Large intestine (tissue), 3 donors: Measurements from ENCODE around the gene A1BG. TPM values are rescaled to one million over a fixed set of nuclear protein-coding genes. Genes with fewer than 3 reads are reported as not detected.
A peak's percentile ranks its signal among the peaks of the same experiment; 100 is the strongest.

ENCODE experiments used
- DNase-seq, 2 donors: peaks; one replicate each; pipeline versions ENCODE4 v3.0.0 to v3.0.0-alpha.2; 2013
- H3K27ac ChIP-seq: one replicate; pipeline ENCODE4 v1.5.1; 2013; ENCODE audit warnings: low read length
- H3K27me3 ChIP-seq: 2 replicates; pipeline ENCODE4 v1.6.1; 2013; ENCODE audit warnings: low read length; ENCODE audit not compliant: control insufficient read depth, insufficient read depth
- H3K36me3 ChIP-seq: 2 replicates; pipeline ENCODE4 v1.6.1; 2013; ENCODE audit warnings: low read length; ENCODE audit not compliant: control insufficient read depth, insufficient read depth
- H3K4me1 ChIP-seq: one replicate; pipeline ENCODE4 v1.6.1; 2013; ENCODE audit warnings: low read length; ENCODE audit not compliant: control insufficient read depth, insufficient read depth
- H3K4me3 ChIP-seq: one replicate; pipeline ENCODE4 v1.5.1; 2013; ENCODE audit warnings: low read length
- H3K9me3 ChIP-seq: one replicate; pipeline ENCODE4 v1.6.1; 2013; ENCODE audit warnings: mild to moderate bottlenecking, low read depth, low read length, moderate library complexity; ENCODE audit not compliant: control insufficient read depth
- WGBS: methylation state at CpG from one replicate; pipeline ENCODE4 v1.1.5; 2013; ENCODE audit warnings: low lambda C conversion rate; ENCODE audit not compliant: insufficient coverage; 5-methylcytosine and 5-hydroxymethylcytosine counted together
- polyA plus RNA-seq: library from polyadenylated mRNA; unstranded; fragments of 120-200 nt; gene quantifications from one replicate; pipeline ENCODE4 v1.2.1, GENCODE V29; 2013

The A1BG gene
- polyA plus RNA-seq, 1 donor = 1.8 TPM

GRCh38 chr19:58334691-58335249, 18.5 kb downstream of the A1BG start:
- Histone ChIP-seq H3K27ac (no peak overlapping the region), H3K4me1 (no peaks in the 10 kb centered on the region), H3K9me3 (peaks cover 4% of the 10 kb centered on the region), H3K27me3 (no peaks in the 10 kb centered on the region), H3K4me3 (no peak overlapping the region), H3K36me3 (peaks cover 46% of the 10 kb centered on the region)
- WGBS = no CpG with 5 or more reads among the region's 19 CpGs
- DNase-seq = no peak

GRCh38 chr19:58332697-58333096, 20.6 kb downstream of the A1BG start:
- no peaks in the 10 kb centered on the region for H3K27me3 ChIP-seq
- no peak for DNase-seq
- H3K4me1 ChIP-seq = peaks cover 6% of the 10 kb centered on the region
- peaks cover 26% of the 10 kb centered on the region for H3K36me3 ChIP-seq
- WGBS = no CpG with 5 or more reads among the region's 1 CpG
- no peaks in the 10 kb centered on the region for H3K9me3 ChIP-seq
- no peak overlapping the region for H3K4me3 ChIP-seq
- H3K27ac ChIP-seq = no peak overlapping the region

GRCh38 chr19:58330458-58330857, 22.8 kb downstream of the A1BG start:
- DNase-seq = no peak
- H3K4me1 ChIP-seq = peaks cover 9% of the 10 kb centered on the region
- no peaks in the 10 kb centered on the region for H3K9me3 ChIP-seq
- H3K4me3 ChIP-seq = no peak overlapping the region
- no peaks in the 10 kb centered on the region for H3K27me3 ChIP-seq
- no CpG with 5 or more reads among the region's 4 CpGs for WGBS
- peaks cover 10% of the 10 kb centered on the region for H3K36me3 ChIP-seq
- H3K27ac ChIP-seq = no peak overlapping the region

GRCh38 chr19:58328999-58329398, 24.3 kb downstream of the A1BG start:
- Histone ChIP-seq H3K4me1 (peaks cover 16% of the 10 kb centered on the region), H3K27ac (no peak overlapping the region), H3K27me3 (no peaks in the 10 kb centered on the region), H3K4me3 (no peak overlapping the region), H3K9me3 (no peaks in the 10 kb centered on the region), H3K36me3 (no peaks in the 10 kb centered on the region)
- WGBS = 77% methylated on average over 2 of the region's 10 CpGs
- no peak for DNase-seq

GRCh38 chr19:58326914-58327726, 26.2 kb downstream of the A1BG start, which contains the start of gene ZSCAN22:
Gene ZSCAN22, plus strand, starts transcription at chr19:58326994. Its CDS starts 7,809 bp downstream, at chr19:58334803.
- no CpG with 5 or more reads among the region's 62 CpGs for WGBS
- no peaks in the 10 kb centered on the region for H3K9me3 ChIP-seq
- peaks cover 16% of the 10 kb centered on the region for H3K4me1 ChIP-seq
- DNase-seq = peak; percentile 97 to 98
- H3K27ac ChIP-seq = peak within 1 kb of the TSS; percentile 86
- H3K36me3 ChIP-seq = no peaks in the 10 kb centered on the region
- no peaks in the 10 kb centered on the region for H3K27me3 ChIP-seq
- peak within 1 kb of the TSS; percentile 84 for H3K4me3 ChIP-seq

GRCh38 chr19:58326501-58326913, 26.8 kb downstream of the A1BG start:
- Histone ChIP-seq H3K4me3 (peak overlapping the region; percentile 84), H3K36me3 (peaks cover 2% of the 10 kb centered on the region), H3K27ac (peak overlapping the region; percentile 86), H3K9me3 (no peaks in the 10 kb centered on the region), H3K4me1 (peaks cover 16% of the 10 kb centered on the region), H3K27me3 (no peaks in the 10 kb centered on the region)
- no peak for DNase-seq
- WGBS = no CpG with 5 or more reads among the region's 9 CpGs

GRCh38 chr19:58325311-58326022, 27.8 kb downstream of the A1BG start:
- Histone ChIP-seq H3K27ac (peak overlapping the region; percentile 23), H3K36me3 (peaks cover 2% of the 10 kb centered on the region), H3K4me3 (peak overlapping the region; percentile 84), H3K27me3 (no peaks in the 10 kb centered on the region), H3K4me1 (peaks cover 16% of the 10 kb centered on the region), H3K9me3 (no peaks in the 10 kb centered on the region)
- peak; percentile 30 to 68 for DNase-seq
- WGBS = no CpG with 5 or more reads among the region's 6 CpGs

- 100% methylated on average over 2 of the region's 10 CpGs for WGBS
- no peak for DNase-seq
- H3K4me1 ChIP-seq = no peaks in the 10 kb centered on the region
- H3K27ac ChIP-seq = no peak overlapping the region
- H3K27me3 ChIP-seq = no peaks in the 10 kb centered on the region
- no peaks in the 10 kb centered on the region for H3K9me3 ChIP-seq
- H3K36me3 ChIP-seq = peaks cover 19% of the 10 kb centered on the region
- no peak overlapping the region for H3K4me3 ChIP-seq
Observed at GRCh38 chr19:58319241-58319640, 34.1 kb downstream of the A1BG start.

GRCh38 chr19:58318297-58318696, 35.0 kb downstream of the A1BG start:
- Histone ChIP-seq H3K4me1 (no peaks in the 10 kb centered on the region), H3K9me3 (no peaks in the 10 kb centered on the region), H3K36me3 (peaks cover 26% of the 10 kb centered on the region), H3K4me3 (no peak overlapping the region), H3K27me3 (no peaks in the 10 kb centered on the region), H3K27ac (no peak overlapping the region)
- no CpG with 5 or more reads among the region's 4 CpGs for WGBS
- no peak for DNase-seq

- DNase-seq = no peak
- H3K27ac ChIP-seq = no peak overlapping the region
- H3K4me3 ChIP-seq = no peak overlapping the region
- no peaks in the 10 kb centered on the region for H3K27me3 ChIP-seq
- H3K36me3 ChIP-seq = peaks cover 34% of the 10 kb centered on the region
- 20% methylated on average over 2 of the region's 7 CpGs for WGBS
- H3K4me1 ChIP-seq = no peaks in the 10 kb centered on the region
- no peaks in the 10 kb centered on the region for H3K9me3 ChIP-seq
Observed at GRCh38 chr19:58317476-58318072, 35.7 kb downstream of the A1BG start.
